GM12891 (cell line): Measurements from ENCODE around the gene SNX2.

Source experiments
- DNase-seq: peaks from one replicate; pipeline ENCODE4 v3.0.0; 2011; ENCODE audit warnings: low spot score; ENCODE audit not compliant: insufficient read length
- FAIRE-seq: peaks from 2 replicates; lab custom pipeline; 2011; peaks lifted over from hg19 to GRCh38; lab: Jason Lieb, UNC
- PAX5 ChIP-seq: IDR thresholded peaks from 2 replicates; pipeline ENCODE4 v1.6.1; 2011; ENCODE audit warnings: low read length, moderate library complexity, mild to moderate bottlenecking; ENCODE audit not compliant: insufficient read depth, severe bottlenecking
- POLR2A ChIP-seq: IDR thresholded peaks from 2 replicates; pipeline ENCODE4 v1.6.1; 2011; ENCODE audit warnings: low read depth, low read length, control low read depth
- POLR2AphosphoS5 ChIP-seq: IDR thresholded peaks from 2 replicates; pipeline ENCODE4 v1.6.1; 2011; ENCODE audit warnings: low read depth, low read length, control low read depth
- POU2F2 ChIP-seq: IDR thresholded peaks from 2 replicates; pipeline ENCODE4 v1.6.1; 2011; ENCODE audit warnings: low read depth, mild to moderate bottlenecking, control low read depth, low read length, moderate library complexity
- SPI1 ChIP-seq: IDR thresholded peaks from 2 replicates; pipeline ENCODE4 v1.6.1; 2011; ENCODE audit warnings: low read depth, low read length, control low read depth
- TAF1 ChIP-seq: IDR thresholded peaks from 2 replicates; pipeline ENCODE4 v1.6.1; 2011; ENCODE audit warnings: low read depth, low read length, control low read depth

The SNX2 gene

DNA sequence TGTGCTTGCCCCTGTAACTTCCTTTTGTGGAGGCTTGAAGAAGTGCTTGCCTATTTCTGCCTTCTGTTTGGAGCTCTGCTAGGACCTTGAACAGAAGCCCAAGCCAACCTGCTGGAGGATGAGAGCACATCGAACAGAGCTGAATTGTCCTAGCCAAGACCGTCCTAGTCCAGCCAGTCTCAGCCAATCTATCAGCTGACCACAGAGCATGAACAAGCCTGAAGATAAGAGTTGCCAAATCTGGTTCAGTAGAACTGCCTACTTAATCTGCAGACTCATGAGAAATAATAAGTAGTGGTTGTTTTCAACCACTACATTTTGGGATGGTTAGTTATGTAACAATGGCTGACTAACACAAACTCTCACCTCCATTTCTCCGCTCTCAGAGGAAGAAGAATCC is 4.4 kb upstream of the SNX2 start:
- FAIRE-seq: no peak
- no peak for DNase-seq
- TF ChIP-seq SPI1: no peak
- TF ChIP-seq POLR2AphosphoS5: no peak
- TF ChIP-seq POU2F2: no peak
- TF ChIP-seq TAF1: no peak
- TF ChIP-seq PAX5: no peak
- TF ChIP-seq POLR2A: no peak

DNA sequence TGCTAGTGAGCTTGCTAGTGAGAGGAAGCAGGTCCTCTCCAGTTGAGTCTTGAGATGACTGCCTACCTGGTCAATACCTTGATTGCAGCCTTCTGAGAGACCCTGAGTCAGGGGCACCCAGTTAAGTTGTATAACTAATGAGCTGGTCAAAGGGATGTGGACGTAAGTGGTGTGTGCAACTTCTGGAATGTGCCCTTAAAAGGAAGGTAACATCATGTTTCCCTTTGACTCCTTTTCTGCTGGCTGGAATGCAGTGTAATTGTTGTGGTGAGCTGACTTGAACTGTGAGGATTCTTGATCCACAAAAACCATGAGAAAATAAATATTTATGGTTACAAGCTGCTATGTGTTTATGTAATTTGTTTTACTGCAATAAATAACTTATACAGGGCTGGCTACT is 2.4 kb upstream of the SNX2 start:
- TF ChIP-seq SPI1 (no peak), POLR2A (no peak), POLR2AphosphoS5 (no peak), TAF1 (no peak), POU2F2 (no peak), PAX5 (no peak)
- DNase-seq: no peak
- FAIRE-seq: no peak

GRCh38 chr5:122773619-122774018 is 1.3 kb upstream of the SNX2 start:
- no peak for TF ChIP-seq POLR2AphosphoS5
- no peak for TF ChIP-seq POU2F2
- TF ChIP-seq TAF1: no peak
- no peak for TF ChIP-seq SPI1
- no peak for TF ChIP-seq POLR2A
- TF ChIP-seq PAX5: no peak
- no peak for DNase-seq
- FAIRE-seq: peak; percentile 56

DNA sequence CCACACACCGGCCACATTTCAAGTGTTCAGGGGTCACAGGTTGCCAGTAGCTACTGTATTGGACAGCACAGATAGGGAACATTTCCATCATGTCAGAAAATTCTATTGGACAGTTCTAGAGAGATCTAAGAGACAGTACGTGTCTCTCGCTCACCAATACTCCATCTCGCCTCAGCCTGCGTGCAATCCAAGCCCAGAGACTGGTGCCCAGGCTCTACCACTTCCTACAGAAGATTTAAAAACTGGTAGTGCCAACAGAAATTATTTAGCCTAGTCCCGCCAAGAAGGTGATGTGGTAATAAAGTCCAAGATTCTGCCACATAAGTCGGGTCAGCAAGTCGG is 390 bp upstream of the SNX2 start:
- no peak for FAIRE-seq
- TF ChIP-seq TAF1 (no peak), PAX5 (no peak), POU2F2 (no peak), POLR2AphosphoS5 (no peak), SPI1 (no peak), POLR2A (no peak)
- DNase-seq: no peak

DNA sequence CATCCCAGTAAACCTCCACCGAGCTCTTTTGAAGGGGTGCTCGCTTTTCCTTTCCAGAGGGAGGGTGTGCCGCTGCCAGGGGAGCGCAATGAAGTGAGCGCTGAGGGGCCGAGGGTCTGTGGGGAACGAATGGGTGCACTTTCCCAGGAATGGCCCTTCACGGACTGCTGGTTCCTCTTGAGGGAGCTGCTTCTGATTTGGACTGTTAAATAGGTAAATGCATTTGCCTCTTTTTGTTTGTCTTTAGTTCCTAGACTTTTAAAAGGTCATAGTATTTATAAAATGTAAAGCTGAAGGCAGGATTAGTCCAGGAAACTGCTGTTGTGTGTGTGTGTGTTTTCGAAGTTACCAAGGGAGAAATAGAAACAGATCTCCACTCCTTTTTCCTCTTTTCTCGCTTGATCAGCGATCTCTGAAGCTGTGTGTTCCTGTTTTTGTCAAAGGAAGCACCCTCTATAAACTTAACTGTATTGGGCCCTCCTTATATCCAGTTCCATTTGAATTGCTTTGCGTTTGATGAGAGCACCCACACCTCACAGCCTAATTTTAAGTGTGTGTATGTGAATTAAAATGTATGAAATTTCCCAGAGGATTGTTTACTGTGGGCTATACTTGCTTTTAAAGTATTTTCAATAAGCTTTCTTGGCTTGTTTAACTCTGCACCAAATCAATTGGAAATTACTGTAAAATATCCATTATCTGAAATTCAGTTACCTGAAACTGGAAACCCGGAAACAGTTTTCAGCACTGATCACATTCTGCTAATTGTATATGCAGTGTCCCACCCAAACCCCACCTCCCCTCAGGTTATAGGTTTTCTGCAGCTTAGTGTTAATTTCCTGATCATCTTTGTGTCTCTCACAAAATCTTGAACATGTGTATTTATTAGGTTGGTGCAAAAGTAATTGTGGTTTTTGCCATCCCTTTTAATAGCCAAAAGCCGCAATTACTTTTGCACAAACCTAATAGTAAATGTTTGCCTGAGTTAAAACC is 966 bp downstream of the SNX2 start:
- FAIRE-seq (peak; percentile 57), DNase-seq (no peak)
- no peak for TF ChIP-seq POU2F2
- TF ChIP-seq SPI1: peak; percentile 45; the same call in 1 of the 2 replicates
- TF ChIP-seq POLR2A: no peak
- no peak for TF ChIP-seq PAX5

DNA sequence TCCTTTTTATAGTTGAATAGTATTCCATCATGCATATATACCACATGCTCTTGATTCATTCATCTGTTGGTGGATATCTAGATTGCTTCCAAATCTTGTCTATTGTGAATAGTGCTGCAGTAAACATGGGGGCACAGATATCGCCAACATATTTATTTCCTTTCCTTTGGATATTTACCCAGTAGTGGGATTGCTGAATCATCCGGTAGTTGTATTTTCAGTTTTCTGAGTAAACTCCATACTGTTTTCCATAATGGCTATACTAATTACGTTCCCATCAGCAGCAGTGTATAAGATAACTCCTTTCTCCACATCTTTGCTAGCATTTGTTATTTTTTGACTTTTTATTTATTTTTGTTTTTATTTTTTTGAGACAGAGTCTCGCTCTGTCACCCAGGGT is 3.3 kb downstream of the SNX2 start:
- DNase-seq: no peak
- TF ChIP-seq POLR2AphosphoS5: no peak
- TF ChIP-seq TAF1: no peak
- TF ChIP-seq SPI1: no peak
- no peak for TF ChIP-seq PAX5
- no peak for TF ChIP-seq POLR2A
- TF ChIP-seq POU2F2: no peak
- no peak for FAIRE-seq

DNA sequence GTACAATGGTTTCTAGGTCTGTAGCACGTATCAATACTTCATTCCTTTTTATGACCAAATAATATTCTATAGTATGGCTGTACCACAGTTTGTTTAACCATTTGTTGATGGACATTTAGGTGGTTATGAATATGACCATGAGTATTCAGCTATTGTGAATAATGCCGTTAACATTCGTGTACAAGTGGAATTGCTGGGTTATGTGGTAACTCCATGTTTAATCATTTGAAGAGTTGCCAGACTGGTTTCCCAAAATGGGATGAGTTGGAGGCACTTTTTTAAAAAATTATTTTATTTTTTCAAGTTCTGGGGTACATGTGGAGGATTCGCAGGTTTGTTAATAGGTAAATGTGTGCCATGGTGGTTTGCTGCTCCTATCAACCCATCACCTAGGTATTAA is 4.6 kb downstream of the SNX2 start:
- TF ChIP-seq POLR2A (no peak), POLR2AphosphoS5 (no peak), TAF1 (no peak), POU2F2 (no peak), SPI1 (no peak), PAX5 (no peak)
- no peak for DNase-seq
- no peak for FAIRE-seq

DNA sequence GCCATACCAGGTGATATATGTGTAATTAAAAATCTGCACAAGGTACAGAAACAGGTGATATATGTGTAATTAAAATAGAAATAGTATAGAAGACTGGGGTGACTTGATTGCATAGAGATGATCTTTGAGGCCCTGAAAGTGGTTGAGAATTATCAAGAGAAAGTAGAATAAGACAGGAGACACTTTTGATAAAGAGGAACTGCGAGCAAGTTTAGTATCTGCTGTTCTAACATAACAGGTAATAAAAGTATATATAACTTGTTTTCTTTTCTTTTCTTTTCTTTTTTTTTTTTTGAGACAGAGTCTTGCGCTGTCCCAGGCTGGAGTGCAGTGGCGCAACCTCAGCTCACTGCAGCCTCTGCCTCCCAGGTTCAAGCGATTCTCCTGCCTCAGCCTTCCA is 5.4 kb downstream of the SNX2 start:
- no peak for FAIRE-seq
- TF ChIP-seq TAF1: no peak
- TF ChIP-seq SPI1: peak; percentile 71

GRCh38 chr5:122781465-122781864 is 6.6 kb downstream of the SNX2 start:
- no peak for DNase-seq
- no peak for FAIRE-seq

More for the DNA sequence above, 5.4 kb downstream of the SNX2 start:
- no peak for DNase-seq

GRCh38 chr5:122785294-122785693 is 10.4 kb downstream of the SNX2 start:
- TF ChIP-seq SPI1: no peak
- DNase-seq: no peak
- FAIRE-seq: no peak

More at GRCh38 chr5:122781465-122781864, 6.6 kb downstream of the SNX2 start:
- no peak for TF ChIP-seq POLR2AphosphoS5
- no peak for TF ChIP-seq POLR2A
- TF ChIP-seq PAX5: no peak
- TF ChIP-seq POU2F2: no peak
- TF ChIP-seq TAF1: no peak
- no peak for TF ChIP-seq SPI1
